Kidney (tissue), 14 donors: Measurements from ENCODE around the gene CEP104. TPM values are rescaled to one million over a fixed set of nuclear protein-coding genes. Genes with fewer than 3 reads are reported as not detected.
A peak's percentile ranks its signal among the peaks of the same experiment; 100 is the strongest.

Experiments used
- DNase-seq, 5 donors: peaks; one replicate each; pipeline ENCODE4 v3.0.0-alpha.2; 2013 to 2020
- FAIRE-seq: peaks from 2 replicates; lab custom pipeline; 2012; peaks lifted over from hg19 to GRCh38; lab: Jason Lieb, UNC
- H3K27ac ChIP-seq, 2 donors: one replicate each; pipeline ENCODE4 v1.7.0; 2013; ENCODE audit warnings: low read depth in 2 of 2, low read length in 2 of 2, inconsistent platforms in 1 of 2
- H3K27me3 ChIP-seq: one replicate; pipeline ENCODE4 v1.7.1; 2013; ENCODE audit warnings: low read length, inconsistent platforms; ENCODE audit not compliant: control insufficient read depth, insufficient read depth
- H3K36me3 ChIP-seq, 3 donors: one replicate each; pipeline versions ENCODE4 v1.7.0 to v1.7.1; 2013; ENCODE audit warnings: low read length in 3 of 3, control low read depth in 1 of 3, inconsistent platforms in 1 of 3; ENCODE audit not compliant: insufficient read depth in 3 of 3, control insufficient read depth in 2 of 3
- H3K4me1 ChIP-seq, 3 donors: one replicate each; pipeline versions ENCODE4 v1.7.0 to v1.7.1; 2013; ENCODE audit warnings: low read length in 3 of 3, inconsistent platforms in 1 of 3, low read depth in 1 of 3; ENCODE audit not compliant: control insufficient read depth in 2 of 3, insufficient read depth in 2 of 3
- H3K4me3 ChIP-seq, 3 donors: one replicate each; pipeline versions ENCODE4 v1.7.0 to v1.8.1; 2013; ENCODE audit warnings: low read length in 3 of 3, control low read depth in 1 of 3, inconsistent platforms in 1 of 3
- H3K9ac ChIP-seq, 3 donors: one replicate each; pipeline versions ENCODE4 v1.7.0 to v1.7.1; 2013; ENCODE audit warnings: low read length in 3 of 3, control low read depth in 1 of 3, inconsistent platforms in 1 of 3
- H3K9me3 ChIP-seq, 3 donors: one replicate each; pipeline versions ENCODE4 v1.7.0 to v1.7.1; 2013; ENCODE audit warnings: low read length in 3 of 3, control low read depth in 1 of 3, inconsistent platforms in 1 of 3; ENCODE audit not compliant: control insufficient read depth in 2 of 3, insufficient read depth in 1 of 3
- CTCF ChIP-seq: IDR thresholded peaks from 3 replicates; pipeline ENCODE4 v1.5.1; 2012; ENCODE audit warnings: mild to moderate bottlenecking, moderate library complexity, borderline replicate concordance; ENCODE audit not compliant: insufficient read depth; ENCODE audit errors: extremely low read depth
- intact Hi-C: fragments of 100-400 bp; cut with DNase I; formaldehyde crosslinking; loops from one replicate; pipeline ENCODE4 v1.11.1; 2022
- polyA plus RNA-seq: library from polyadenylated mRNA; stranded (reverse); fragments of 350-450 nt; fragmentation: Illumina TruSeq; extraction: RNeasy Lipid Tissue Mini Kit (QIAGEN cat#74804); gene quantifications from one replicate; pipeline ENCODE4 v1.2.3, GENCODE V29; 2014; ENCODE audit warnings: low read depth, low replicate concordance; ENCODE audit not compliant: insufficient read depth
- total RNA-seq: library from RNA; stranded (reverse); fragmentation: NEBNext Ultra II Directional; extraction: Animal tissue kit (Norgen Biotek cat#: 25700); gene quantifications from one replicate; pipeline ENCODE4 v1.2.1, GENCODE V29; 2021
- donor health status: control.
- donor health status: control.
- donor health status: control.
- donor health status: control.
- donor health status: control.
- donor health status: DM: yes; HTN: yes; CAD: no.
- donor health status: Normal renal cell carcinoma (clear cell type).

The CEP104 gene
- total and polyA plus RNA-seq, 2 donors from 2014 or later = 11.1 to 51.2 TPM

- no peak for FAIRE-seq
- no peak overlapping the region for H3K9ac ChIP-seq
- no peak overlapping the region for H3K27ac ChIP-seq
- peaks cover 0 to 26% (median 14%) of the 10 kb centered on the region in 3 donors for H3K36me3 ChIP-seq
- H3K4me3 ChIP-seq = no peak overlapping the region
- no peaks in the 10 kb centered on the region for H3K9me3 ChIP-seq
- DNase-seq = peak in 1 of 5 donors; percentile 56
- H3K27me3 ChIP-seq = no peaks in the 10 kb centered on the region
- no peaks in the 10 kb centered on the region for H3K4me1 ChIP-seq
- intact Hi-C loops = no loop called here
- TF ChIP-seq CTCF = no peak
These were observed 33.6 kb upstream of the CEP104 start for GRCh38 chr1:3890389-3891328.

DNA sequence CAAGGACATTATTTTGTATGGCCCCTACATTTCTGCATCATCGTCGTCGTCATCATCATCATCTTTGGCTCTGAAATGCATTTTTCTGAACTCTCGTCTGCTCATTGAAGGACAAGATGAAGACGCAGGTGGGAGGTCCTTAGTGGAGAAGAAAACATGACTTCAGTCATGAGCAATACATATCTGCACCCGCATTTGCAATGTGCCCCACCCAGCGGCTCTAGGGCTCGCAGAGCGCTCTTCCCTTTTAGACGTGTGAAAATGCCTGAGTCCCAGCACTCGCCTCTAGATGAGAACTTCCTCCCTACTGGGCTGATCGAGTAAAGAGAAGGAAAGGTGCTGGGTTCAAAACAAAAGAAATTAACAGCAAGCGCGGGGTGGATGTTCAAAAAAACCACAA, 32.9 kb upstream of the CEP104 start:
- Histone ChIP-seq H3K9ac (no peak overlapping the region), H3K27me3 (no peaks in the 10 kb centered on the region), H3K9me3 (no peaks in the 10 kb centered on the region), H3K4me3 (no peak overlapping the region), H3K4me1 (no peaks in the 10 kb centered on the region), H3K36me3 (peaks cover 0 to 21% (median 14%) of the 10 kb centered on the region in 3 donors), H3K27ac (no peak overlapping the region)
- DNase-seq (peak in 1 of 5 donors; percentile 54), FAIRE-seq (no peak)
- intact Hi-C loops = no loop called here
- no peak for TF ChIP-seq CTCF

DNA sequence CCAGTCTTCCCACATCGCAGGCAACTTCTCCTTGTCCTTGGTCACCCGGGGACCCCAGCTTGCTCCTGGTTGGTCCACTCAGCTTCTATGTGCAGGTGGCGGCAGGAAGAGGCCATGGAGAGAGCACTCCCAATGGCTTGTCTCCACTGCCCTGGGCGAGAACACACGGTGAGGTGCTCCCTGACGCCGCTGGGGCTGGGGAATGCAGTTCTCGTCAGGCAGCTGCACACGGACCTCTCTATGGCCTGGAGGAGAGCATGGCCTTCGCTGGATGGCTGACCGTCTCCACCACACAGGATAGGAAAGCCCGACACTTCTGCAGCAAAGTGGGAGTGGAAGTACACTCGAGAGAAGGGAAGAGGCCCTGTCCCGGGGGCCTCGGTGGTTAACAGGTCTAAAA, 31.3 kb upstream of the CEP104 start:
- H3K9me3 ChIP-seq = no peaks in the 10 kb centered on the region
- H3K9ac ChIP-seq = no peak overlapping the region
- DNase-seq (peak in 1 of 5 donors; percentile 43), FAIRE-seq (no peak)
- no peaks in the 10 kb centered on the region for H3K4me1 ChIP-seq
- H3K27ac ChIP-seq = no peak overlapping the region
- no peaks in the 10 kb centered on the region for H3K27me3 ChIP-seq
- intact Hi-C loops = no loop called here
- H3K36me3 ChIP-seq = peaks cover 3 to 32% (median 20%) of the 10 kb centered on the region in 3 donors
- no peak overlapping the region for H3K4me3 ChIP-seq
- TF ChIP-seq CTCF = no peak
